ENCODE data around the gene CDKAL1. TPM values are rescaled to one million over a fixed set of nuclear protein-coding genes. Genes with fewer than 3 reads are reported as not detected.
"Not testable (repeated sequence)": the region's sequence is repeated elsewhere in the genome, so short reads cannot be mapped to it uniquely, and the experiment has no call there.

Gene CDKAL1
- total RNA-seq, 1 donor from 2014 or later = 39.6 TPM

- H4K20me1 ChIP-seq (ENCODE audit: low read depth) = no peaks in the 10 kb centered on the region
- H3K27ac ChIP-seq = no peak overlapping the region
- TF ChIP-seq EZH2phosphoT487 (IDR thresholded peaks at IDR 0.05) (no peak), EZH2 (IDR thresholded peaks at IDR 0.05) (no peak), CTCF (IDR thresholded peaks at IDR 0.05) (no peak)
- H3F3A ChIP-seq (ENCODE audit: low read depth) = no peaks in the 10 kb centered on the region
- no peaks in the 10 kb centered on the region for H3K79me2 ChIP-seq (ENCODE audit: low read depth)
- no peak overlapping the region for H3K4me3 Mint-ChIP-seq
- no peak overlapping the region for H3K4me3 ChIP-seq
- H2AFZ ChIP-seq (replicated peaks) = no peak overlapping the region
- peaks cover 5% of the 10 kb centered on the region for H3K4me1 Mint-ChIP-seq
- peaks cover 14% of the 10 kb centered on the region for H3K9me3 Mint-ChIP-seq
- peaks cover 8% of the 10 kb centered on the region for H3K36me3 Mint-ChIP-seq
- no peak overlapping the region for H3K4me2 ChIP-seq
- no peaks in the 10 kb centered on the region for H3K27me3 Mint-ChIP-seq (ENCODE audit: insufficient read depth, low read depth)
- no peak overlapping the region for H3K9ac ChIP-seq
- H3K27ac Mint-ChIP-seq = no peak overlapping the region
- H3K4me1 ChIP-seq = peaks cover 6% of the 10 kb centered on the region
- no peaks in the 10 kb centered on the region for H3K27me3 ChIP-seq
- no peaks in the 10 kb centered on the region for H3K36me3 ChIP-seq
- no peak for DNase-seq (ENCODE audit: low spot score)
- peaks cover 5% of the 10 kb centered on the region for H3K9me3 ChIP-seq (ENCODE audit: low read depth)
Observed at GRCh38 chr6:20919677-20920385, 385.6 kb downstream of the CDKAL1 start.

- Mint-ChIP-seq H3K9me3 (peaks cover 2% of the 10 kb centered on the region), H3K36me3 (no peaks in the 10 kb centered on the region), H3K4me3 (no peak overlapping the region)
Observed at GRCh38 chr6:20921578-20921977, 387.3 kb downstream of the CDKAL1 start.

GRCh38 chr6:20922743-20923142, 388.5 kb downstream of the CDKAL1 start:
- TF ChIP-seq CTCF (IDR thresholded peaks at IDR 0.05) (no peak), EZH2phosphoT487 (IDR thresholded peaks at IDR 0.05) (no peak), EZH2 (IDR thresholded peaks at IDR 0.05) (no peak)
- no peak for DNase-seq (ENCODE audit: low spot score)

More at GRCh38 chr6:20921578-20921977, 387.3 kb downstream of the CDKAL1 start:
- peaks cover 13% of the 10 kb centered on the region for H3K4me1 Mint-ChIP-seq
- H4K20me1 ChIP-seq (ENCODE audit: low read depth) = no peaks in the 10 kb centered on the region
- no peak overlapping the region for H2AFZ ChIP-seq (replicated peaks)
- H3K27me3 ChIP-seq = no peaks in the 10 kb centered on the region
- no peak overlapping the region for H3K4me3 ChIP-seq
- no peaks in the 10 kb centered on the region for H3K36me3 ChIP-seq
- no peak overlapping the region for H3K9ac ChIP-seq
- no peak for DNase-seq (ENCODE audit: low spot score)
- no peaks in the 10 kb centered on the region for H3K27me3 Mint-ChIP-seq (ENCODE audit: insufficient read depth, low read depth)
- no peaks in the 10 kb centered on the region for H3K9me3 ChIP-seq (ENCODE audit: low read depth)
- no peak overlapping the region for H3K4me2 ChIP-seq
- H3K27ac ChIP-seq = no peak overlapping the region
- no peaks in the 10 kb centered on the region for H3K79me2 ChIP-seq (ENCODE audit: low read depth)
- TF ChIP-seq EZH2 (IDR thresholded peaks at IDR 0.05) (no peak), EZH2phosphoT487 (IDR thresholded peaks at IDR 0.05) (no peak), CTCF (IDR thresholded peaks at IDR 0.05) (no peak)
- peaks cover 8% of the 10 kb centered on the region for H3K4me1 ChIP-seq
- H3K27ac Mint-ChIP-seq = no peak overlapping the region
- H3F3A ChIP-seq (ENCODE audit: low read depth) = no peaks in the 10 kb centered on the region

GRCh38 chr6:20924094-20924493, 389.8 kb downstream of the CDKAL1 start:
- H3F3A ChIP-seq (ENCODE audit: low read depth) = not testable (repeated sequence)

More at GRCh38 chr6:20922743-20923142, 388.5 kb downstream of the CDKAL1 start:
- Mint-ChIP-seq H3K4me1 (peaks cover 22% of the 10 kb centered on the region), H3K27ac (no peak overlapping the region), H3K4me3 (no peak overlapping the region), H3K27me3 (ENCODE audit: insufficient read depth, low read depth) (no peaks in the 10 kb centered on the region), H3K36me3 (no peaks in the 10 kb centered on the region), H3K9me3 (no peaks in the 10 kb centered on the region)
- peaks cover 15% of the 10 kb centered on the region for H3K4me1 ChIP-seq
- H3K4me2 ChIP-seq = no peak overlapping the region
- H3K9me3 ChIP-seq (ENCODE audit: low read depth) = no peaks in the 10 kb centered on the region
- no peaks in the 10 kb centered on the region for H3F3A ChIP-seq (ENCODE audit: low read depth)
- no peak overlapping the region for H3K4me3 ChIP-seq
- H2AFZ ChIP-seq (replicated peaks) = no peak overlapping the region
- H3K79me2 ChIP-seq (ENCODE audit: low read depth) = no peaks in the 10 kb centered on the region
- H3K27ac ChIP-seq = no peak overlapping the region
- no peak overlapping the region for H3K9ac ChIP-seq
- no peaks in the 10 kb centered on the region for H3K36me3 ChIP-seq
- no peaks in the 10 kb centered on the region for H4K20me1 ChIP-seq (ENCODE audit: low read depth)
- H3K27me3 ChIP-seq = no peaks in the 10 kb centered on the region

More at GRCh38 chr6:20924094-20924493, 389.8 kb downstream of the CDKAL1 start:
- not testable (repeated sequence) for H3K36me3 Mint-ChIP-seq; H2AFZ ChIP-seq (replicated peaks); H4K20me1 ChIP-seq (ENCODE audit: low read depth); H3K79me2 ChIP-seq (ENCODE audit: low read depth); H3K27ac ChIP-seq; H3K4me3 ChIP-seq; H3K36me3 ChIP-seq; H3K9me3 ChIP-seq (ENCODE audit: low read depth); H3K27me3 ChIP-seq; DNase-seq (ENCODE audit: low spot score); H3K9me3 Mint-ChIP-seq; H3K4me3 Mint-ChIP-seq; H3K27me3 Mint-ChIP-seq (ENCODE audit: insufficient read depth, low read depth); H3K9ac ChIP-seq; H3K4me2 ChIP-seq
- H3K4me1 ChIP-seq = peaks cover 15% of the 10 kb centered on the region
- H3K4me1 Mint-ChIP-seq = peaks cover 25% of the 10 kb centered on the region
- peak overlapping the region; percentile 83 for H3K27ac Mint-ChIP-seq

Measured in neural progenitor cell (in vitro differentiated cells).